H1 (cell line): ENCODE measurements around the gene FBXL14. TPM values are rescaled to one million over a fixed set of nuclear protein-coding genes. Genes with fewer than 3 reads are reported as not detected.

Experiments
- ASH2L ChIP-seq: fragments of 200-600, 300-600 bp; sonication (generic); IDR thresholded peaks from one replicate; pipeline ENCODE4 v1.7.1; 2017; ENCODE audit warnings: low read length
- BACH1 ChIP-seq: IDR thresholded peaks from 2 replicates; pipeline ENCODE4 v1.6.1; 2012; ENCODE audit warnings: low read length, improper control_type of control experiment
- BRCA1 ChIP-seq: IDR thresholded peaks from 2 replicates; pipeline ENCODE4 v1.6.1; 2012; ENCODE audit warnings: low read depth, low read length, improper control_type of control experiment
- PHF8 ChIP-seq: fragments of 200-600 bp; sonication (generic); conservative IDR thresholded peaks from 2 replicates; pipeline ENCODE4 v1.7.1; 2012; ENCODE audit warnings: low read depth, mild to moderate bottlenecking, inconsistent platforms, low read length, moderate library complexity
- RFX5 ChIP-seq: IDR thresholded peaks from 2 replicates; pipeline ENCODE4 v1.6.1; 2011; ENCODE audit warnings: low read depth, low read length, improper control_type of control experiment, borderline replicate concordance
- TAF1 ChIP-seq: IDR thresholded peaks from 2 replicates; pipeline ENCODE4 v1.6.1; 2011; ENCODE audit warnings: mild to moderate bottlenecking, low read depth, low read length
- polyA plus RNA-seq, 7 experiments: library from polyadenylated mRNA; depleted of rRNA in 3 of 7; stranded (reverse) in 5 of 7; unstranded in 2 of 7; fragments of >200 nt in 5 of 7; fragments of 200-250 nt in 2 of 7; gene quantifications; 1 replicate in 5 of 7; 2 replicates in 1 of 7; 4 replicates in 1 of 7; pipeline versions ENCODE4 v1.2.1 to v1.2.3, GENCODE V29; 2011 to 2013; ENCODE audit warnings: missing spikeins in 2 of 7, mixed read lengths in 2 of 7
- total RNA-seq: library from RNA; stranded (reverse); fragmentation: NEBNext Ultra II Directional; extraction: Animal tissue kit (Norgen Biotek cat#: 25700); gene quantifications from 2 replicates; pipeline ENCODE4 v1.2.1, GENCODE V29; 2021
- TF ChIP-seq, protein P1 (sequence below): fragments of 300-600 bp; sonication (generic); IDR thresholded peaks from 2 replicates; pipeline ENCODE4 v1.7.1; 2012; ENCODE audit warnings: low read length, moderate library complexity, mild to moderate bottlenecking, inconsistent platforms; ENCODE audit not compliant: insufficient replicate concordance
- TF ChIP-seq, protein P2 (sequence below): IDR thresholded peaks from 2 replicates; pipeline ENCODE4 v1.6.1; 2011; ENCODE audit warnings: low read length, improper control_type of control experiment

Gene FBXL14
- total and polyA plus RNA-seq, 2 of the 8 experiments (the other 6 are each of a cell fraction or from before 2014, with no cell fraction given), result 5.5 to 9.6 TPM

DNA sequence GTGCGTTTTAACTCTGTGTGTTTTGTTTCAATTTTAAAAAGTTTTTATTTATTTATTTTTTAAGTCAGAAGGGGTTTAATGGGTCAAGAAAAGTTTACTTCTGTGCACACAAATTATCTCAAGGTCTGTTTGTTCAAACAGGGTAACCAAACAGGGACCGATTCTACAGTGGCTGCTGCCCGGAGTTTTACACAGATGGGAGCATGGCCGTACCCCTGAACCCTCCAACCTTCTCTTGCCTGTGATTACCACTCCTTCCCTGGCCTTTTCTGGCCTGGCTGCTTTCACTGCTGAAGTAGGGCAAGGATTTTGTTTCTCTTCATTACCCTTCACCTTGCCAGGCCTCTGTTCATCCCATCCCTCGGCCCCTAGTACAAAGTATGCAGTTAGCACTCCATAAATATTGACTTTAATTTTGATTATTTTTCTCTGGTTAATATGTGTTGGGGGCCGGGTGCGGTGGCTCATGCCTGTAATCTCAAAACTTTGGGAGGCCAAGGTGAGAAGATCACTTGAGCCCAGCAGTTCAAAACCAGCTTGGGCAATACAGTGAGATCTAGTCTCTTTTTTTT, 15.8 kb upstream of the FBXL14 start (continued):
- TF ChIP-seq, protein P1, sequence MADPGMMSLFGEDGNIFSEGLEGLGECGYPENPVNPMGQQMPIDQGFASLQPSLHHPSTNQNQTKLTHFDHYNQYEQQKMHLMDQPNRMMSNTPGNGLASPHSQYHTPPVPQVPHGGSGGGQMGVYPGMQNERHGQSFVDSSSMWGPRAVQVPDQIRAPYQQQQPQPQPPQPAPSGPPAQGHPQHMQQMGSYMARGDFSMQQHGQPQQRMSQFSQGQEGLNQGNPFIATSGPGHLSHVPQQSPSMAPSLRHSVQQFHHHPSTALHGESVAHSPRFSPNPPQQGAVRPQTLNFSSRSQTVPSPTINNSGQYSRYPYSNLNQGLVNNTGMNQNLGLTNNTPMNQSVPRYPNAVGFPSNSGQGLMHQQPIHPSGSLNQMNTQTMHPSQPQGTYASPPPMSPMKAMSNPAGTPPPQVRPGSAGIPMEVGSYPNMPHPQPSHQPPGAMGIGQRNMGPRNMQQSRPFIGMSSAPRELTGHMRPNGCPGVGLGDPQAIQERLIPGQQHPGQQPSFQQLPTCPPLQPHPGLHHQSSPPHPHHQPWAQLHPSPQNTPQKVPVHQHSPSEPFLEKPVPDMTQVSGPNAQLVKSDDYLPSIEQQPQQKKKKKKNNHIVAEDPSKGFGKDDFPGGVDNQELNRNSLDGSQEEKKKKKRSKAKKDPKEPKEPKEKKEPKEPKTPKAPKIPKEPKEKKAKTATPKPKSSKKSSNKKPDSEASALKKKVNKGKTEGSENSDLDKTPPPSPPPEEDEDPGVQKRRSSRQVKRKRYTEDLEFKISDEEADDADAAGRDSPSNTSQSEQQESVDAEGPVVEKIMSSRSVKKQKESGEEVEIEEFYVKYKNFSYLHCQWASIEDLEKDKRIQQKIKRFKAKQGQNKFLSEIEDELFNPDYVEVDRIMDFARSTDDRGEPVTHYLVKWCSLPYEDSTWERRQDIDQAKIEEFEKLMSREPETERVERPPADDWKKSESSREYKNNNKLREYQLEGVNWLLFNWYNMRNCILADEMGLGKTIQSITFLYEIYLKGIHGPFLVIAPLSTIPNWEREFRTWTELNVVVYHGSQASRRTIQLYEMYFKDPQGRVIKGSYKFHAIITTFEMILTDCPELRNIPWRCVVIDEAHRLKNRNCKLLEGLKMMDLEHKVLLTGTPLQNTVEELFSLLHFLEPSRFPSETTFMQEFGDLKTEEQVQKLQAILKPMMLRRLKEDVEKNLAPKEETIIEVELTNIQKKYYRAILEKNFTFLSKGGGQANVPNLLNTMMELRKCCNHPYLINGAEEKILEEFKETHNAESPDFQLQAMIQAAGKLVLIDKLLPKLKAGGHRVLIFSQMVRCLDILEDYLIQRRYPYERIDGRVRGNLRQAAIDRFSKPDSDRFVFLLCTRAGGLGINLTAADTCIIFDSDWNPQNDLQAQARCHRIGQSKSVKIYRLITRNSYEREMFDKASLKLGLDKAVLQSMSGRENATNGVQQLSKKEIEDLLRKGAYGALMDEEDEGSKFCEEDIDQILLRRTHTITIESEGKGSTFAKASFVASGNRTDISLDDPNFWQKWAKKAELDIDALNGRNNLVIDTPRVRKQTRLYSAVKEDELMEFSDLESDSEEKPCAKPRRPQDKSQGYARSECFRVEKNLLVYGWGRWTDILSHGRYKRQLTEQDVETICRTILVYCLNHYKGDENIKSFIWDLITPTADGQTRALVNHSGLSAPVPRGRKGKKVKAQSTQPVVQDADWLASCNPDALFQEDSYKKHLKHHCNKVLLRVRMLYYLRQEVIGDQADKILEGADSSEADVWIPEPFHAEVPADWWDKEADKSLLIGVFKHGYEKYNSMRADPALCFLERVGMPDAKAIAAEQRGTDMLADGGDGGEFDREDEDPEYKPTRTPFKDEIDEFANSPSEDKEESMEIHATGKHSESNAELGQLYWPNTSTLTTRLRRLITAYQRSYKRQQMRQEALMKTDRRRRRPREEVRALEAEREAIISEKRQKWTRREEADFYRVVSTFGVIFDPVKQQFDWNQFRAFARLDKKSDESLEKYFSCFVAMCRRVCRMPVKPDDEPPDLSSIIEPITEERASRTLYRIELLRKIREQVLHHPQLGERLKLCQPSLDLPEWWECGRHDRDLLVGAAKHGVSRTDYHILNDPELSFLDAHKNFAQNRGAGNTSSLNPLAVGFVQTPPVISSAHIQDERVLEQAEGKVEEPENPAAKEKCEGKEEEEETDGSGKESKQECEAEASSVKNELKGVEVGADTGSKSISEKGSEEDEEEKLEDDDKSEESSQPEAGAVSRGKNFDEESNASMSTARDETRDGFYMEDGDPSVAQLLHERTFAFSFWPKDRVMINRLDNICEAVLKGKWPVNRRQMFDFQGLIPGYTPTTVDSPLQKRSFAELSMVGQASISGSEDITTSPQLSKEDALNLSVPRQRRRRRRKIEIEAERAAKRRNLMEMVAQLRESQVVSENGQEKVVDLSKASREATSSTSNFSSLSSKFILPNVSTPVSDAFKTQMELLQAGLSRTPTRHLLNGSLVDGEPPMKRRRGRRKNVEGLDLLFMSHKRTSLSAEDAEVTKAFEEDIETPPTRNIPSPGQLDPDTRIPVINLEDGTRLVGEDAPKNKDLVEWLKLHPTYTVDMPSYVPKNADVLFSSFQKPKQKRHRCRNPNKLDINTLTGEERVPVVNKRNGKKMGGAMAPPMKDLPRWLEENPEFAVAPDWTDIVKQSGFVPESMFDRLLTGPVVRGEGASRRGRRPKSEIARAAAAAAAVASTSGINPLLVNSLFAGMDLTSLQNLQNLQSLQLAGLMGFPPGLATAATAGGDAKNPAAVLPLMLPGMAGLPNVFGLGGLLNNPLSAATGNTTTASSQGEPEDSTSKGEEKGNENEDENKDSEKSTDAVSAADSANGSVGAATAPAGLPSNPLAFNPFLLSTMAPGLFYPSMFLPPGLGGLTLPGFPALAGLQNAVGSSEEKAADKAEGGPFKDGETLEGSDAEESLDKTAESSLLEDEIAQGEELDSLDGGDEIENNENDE, result no peak
- TF ChIP-seq BACH1 (no peak), BRCA1 (no peak), TAF1 (no peak), PHF8 (no peak), RFX5 (no peak), ASH2L (no peak)
- TF ChIP-seq, protein P2, sequence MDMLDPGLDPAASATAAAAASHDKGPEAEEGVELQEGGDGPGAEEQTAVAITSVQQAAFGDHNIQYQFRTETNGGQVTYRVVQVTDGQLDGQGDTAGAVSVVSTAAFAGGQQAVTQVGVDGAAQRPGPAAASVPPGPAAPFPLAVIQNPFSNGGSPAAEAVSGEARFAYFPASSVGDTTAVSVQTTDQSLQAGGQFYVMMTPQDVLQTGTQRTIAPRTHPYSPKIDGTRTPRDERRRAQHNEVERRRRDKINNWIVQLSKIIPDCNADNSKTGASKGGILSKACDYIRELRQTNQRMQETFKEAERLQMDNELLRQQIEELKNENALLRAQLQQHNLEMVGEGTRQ, result no peak
